ENCODE measurements around the gene TTC23.

TTC23 gene

GRCh38 chr15:99148851-99149276 is 100.5 kb downstream of the TTC23 start:
- DNase-seq (ENCODE audit: low read depth, low spot score): no peak
- no peaks in the 10 kb centered on the region for H3K36me3 ChIP-seq (ENCODE audit: insufficient read depth, low read length)
- TF ChIP-seq FOXP2 (optimal IDR thresholded peaks at IDR 0.05; ENCODE audit: control extremely low read depth, extremely low read length, insufficient read depth) (no peak), POLR2AphosphoS5 (IDR thresholded peaks at IDR 0.05; ENCODE audit: borderline replicate concordance, low read depth, low read length) (no peak)
- no peak overlapping the region for H3K9ac ChIP-seq (ENCODE audit: insufficient read length)
- H3K27ac ChIP-seq: no peak overlapping the region
- H3K9me3 ChIP-seq (ENCODE audit: low read depth, low read length): no peaks in the 10 kb centered on the region
- H3K4me3 ChIP-seq: no peak overlapping the region

- Histone ChIP-seq H3K9ac (ENCODE audit: insufficient read length) (no peak overlapping the region), H3K27ac (no peak overlapping the region), H3K9me3 (ENCODE audit: low read depth, low read length) (no peaks in the 10 kb centered on the region), H3K4me3 (no peak overlapping the region), H3K36me3 (ENCODE audit: insufficient read depth, low read length) (no peaks in the 10 kb centered on the region)
- TF ChIP-seq POLR2AphosphoS5 (IDR thresholded peaks at IDR 0.05; ENCODE audit: borderline replicate concordance, low read depth, low read length) (no peak), FOXP2 (optimal IDR thresholded peaks at IDR 0.05; ENCODE audit: control extremely low read depth, extremely low read length, insufficient read depth) (no peak), EZH2 (IDR thresholded peaks at IDR 0.05) (no peak)
- no peak for DNase-seq (ENCODE audit: low read depth, low spot score)
Measured at GRCh38 chr15:99146661-99147060, 102.7 kb downstream of the TTC23 start.

- Histone ChIP-seq H3K9me3 (ENCODE audit: low read depth, low read length) (no peaks in the 10 kb centered on the region), H3K9ac (ENCODE audit: insufficient read length) (no peak overlapping the region), H3K36me3 (ENCODE audit: insufficient read depth, low read length) (no peaks in the 10 kb centered on the region), H3K27ac (no peak overlapping the region), H3K4me3 (no peak overlapping the region)
- TF ChIP-seq POLR2AphosphoS5 (IDR thresholded peaks at IDR 0.05; ENCODE audit: borderline replicate concordance, low read depth, low read length) (no peak), FOXP2 (optimal IDR thresholded peaks at IDR 0.05; ENCODE audit: control extremely low read depth, extremely low read length, insufficient read depth) (no peak), EZH2 (IDR thresholded peaks at IDR 0.05) (no peak)
- no peak for DNase-seq (ENCODE audit: low read depth, low spot score)
Measured at GRCh38 chr15:99145778-99146177, 103.6 kb downstream of the TTC23 start.

GRCh38 chr15:99145005-99145404 is 104.4 kb downstream of the TTC23 start:
- Histone ChIP-seq H3K9me3 (ENCODE audit: low read depth, low read length) (no peaks in the 10 kb centered on the region), H3K36me3 (ENCODE audit: insufficient read depth, low read length) (no peaks in the 10 kb centered on the region), H3K4me3 (no peak overlapping the region), H3K27ac (no peak overlapping the region), H3K9ac (ENCODE audit: insufficient read length) (no peak overlapping the region)
- TF ChIP-seq FOXP2 (optimal IDR thresholded peaks at IDR 0.05; ENCODE audit: control extremely low read depth, extremely low read length, insufficient read depth): no peak
- no peak for TF ChIP-seq POLR2AphosphoS5 (IDR thresholded peaks at IDR 0.05; ENCODE audit: borderline replicate concordance, low read depth, low read length)
- TF ChIP-seq EZH2 (IDR thresholded peaks at IDR 0.05): no peak
- DNase-seq (ENCODE audit: low read depth, low spot score): no peak

GRCh38 chr15:99143655-99144610 is 105.4 kb downstream of the TTC23 start:
- no peak for DNase-seq (ENCODE audit: low read depth, low spot score)
- Histone ChIP-seq H3K27ac (no peak overlapping the region), H3K4me3 (no peak overlapping the region), H3K9me3 (ENCODE audit: low read depth, low read length) (no peaks in the 10 kb centered on the region), H3K9ac (ENCODE audit: insufficient read length) (no peak overlapping the region), H3K36me3 (ENCODE audit: insufficient read depth, low read length) (no peaks in the 10 kb centered on the region)
- TF ChIP-seq EZH2 (IDR thresholded peaks at IDR 0.05): no peak
- TF ChIP-seq POLR2AphosphoS5 (IDR thresholded peaks at IDR 0.05; ENCODE audit: borderline replicate concordance, low read depth, low read length): no peak
- no peak for TF ChIP-seq FOXP2 (optimal IDR thresholded peaks at IDR 0.05; ENCODE audit: control extremely low read depth, extremely low read length, insufficient read depth)

GRCh38 chr15:99143242-99143641 is 106.1 kb downstream of the TTC23 start:
- Histone ChIP-seq H3K27ac (no peak overlapping the region), H3K9me3 (ENCODE audit: low read depth, low read length) (no peaks in the 10 kb centered on the region), H3K4me3 (no peak overlapping the region), H3K9ac (ENCODE audit: insufficient read length) (no peak overlapping the region), H3K36me3 (ENCODE audit: insufficient read depth, low read length) (no peaks in the 10 kb centered on the region)
- DNase-seq (ENCODE audit: low read depth, low spot score): no peak
- TF ChIP-seq EZH2 (IDR thresholded peaks at IDR 0.05) (no peak), POLR2AphosphoS5 (IDR thresholded peaks at IDR 0.05; ENCODE audit: borderline replicate concordance, low read depth, low read length) (no peak), FOXP2 (optimal IDR thresholded peaks at IDR 0.05; ENCODE audit: control extremely low read depth, extremely low read length, insufficient read depth) (no peak)

- DNase-seq (ENCODE audit: low read depth, low spot score): no peak
- H3K4me3 ChIP-seq: no peak overlapping the region
Measured at GRCh38 chr15:99142562-99142961, 106.8 kb downstream of the TTC23 start.

GRCh38 chr15:99141943-99142342 is 107.4 kb downstream of the TTC23 start:
- TF ChIP-seq EZH2 (IDR thresholded peaks at IDR 0.05) (no peak), POLR2AphosphoS5 (IDR thresholded peaks at IDR 0.05; ENCODE audit: borderline replicate concordance, low read depth, low read length) (no peak), FOXP2 (optimal IDR thresholded peaks at IDR 0.05; ENCODE audit: control extremely low read depth, extremely low read length, insufficient read depth) (no peak)
- Histone ChIP-seq H3K27ac (no peak overlapping the region), H3K36me3 (ENCODE audit: insufficient read depth, low read length) (no peaks in the 10 kb centered on the region), H3K9ac (ENCODE audit: insufficient read length) (no peak overlapping the region), H3K9me3 (ENCODE audit: low read depth, low read length) (no peaks in the 10 kb centered on the region), H3K4me3 (no peak overlapping the region)
- DNase-seq (ENCODE audit: low read depth, low spot score): no peak

More at GRCh38 chr15:99142562-99142961, 106.8 kb downstream of the TTC23 start:
- Histone ChIP-seq H3K36me3 (ENCODE audit: insufficient read depth, low read length) (no peaks in the 10 kb centered on the region), H3K9ac (ENCODE audit: insufficient read length) (no peak overlapping the region), H3K9me3 (ENCODE audit: low read depth, low read length) (no peaks in the 10 kb centered on the region), H3K27ac (no peak overlapping the region)
- TF ChIP-seq EZH2 (IDR thresholded peaks at IDR 0.05) (no peak), FOXP2 (optimal IDR thresholded peaks at IDR 0.05; ENCODE audit: control extremely low read depth, extremely low read length, insufficient read depth) (no peak), POLR2AphosphoS5 (IDR thresholded peaks at IDR 0.05; ENCODE audit: borderline replicate concordance, low read depth, low read length) (no peak)
